HG03095 (cell line): ENCODE data around the gene C1S.
"Not testable (repeated sequence)": the region's sequence is repeated elsewhere in the genome, so short reads cannot be mapped to it uniquely, and the experiment has no call there.

Experiments
- ATAC-seq: cut with Tn5 transposase; IDR thresholded peaks from one replicate; pipeline ENCODE4 v1.9.1; 2021; ENCODE audit warnings: moderate library complexity; ENCODE audit not compliant: unreplicated experiment

Gene C1S

DNA sequence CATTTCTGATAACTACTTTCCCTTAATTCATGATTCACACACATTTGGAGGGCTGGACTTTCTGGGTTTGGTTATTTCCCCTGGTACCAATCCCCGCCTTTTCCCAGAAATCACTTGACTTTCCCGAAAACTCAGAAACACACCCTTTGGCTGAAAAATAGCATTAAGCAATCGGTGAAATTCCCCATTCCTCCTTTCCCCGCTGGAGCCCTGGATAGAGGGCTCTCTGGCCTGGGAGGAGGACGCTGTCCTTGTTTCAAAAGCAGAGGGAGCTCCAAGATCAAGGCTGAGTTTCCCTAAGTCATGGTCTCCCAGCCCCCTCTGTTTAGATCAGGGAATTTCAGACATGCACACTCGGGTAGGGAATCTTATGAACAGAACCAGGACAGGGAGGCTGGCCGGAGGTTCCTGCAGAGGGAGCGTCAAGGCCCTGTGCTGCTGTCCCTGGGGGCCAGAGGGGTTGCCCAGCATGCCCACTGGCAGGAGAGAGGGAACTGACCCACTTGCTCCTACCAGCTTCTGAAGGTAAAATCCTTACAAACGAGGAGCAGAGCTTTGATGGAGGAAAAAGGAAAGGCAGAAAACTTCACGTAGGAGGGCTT, at the start of gene C1S:
C1S (plus strand) TSS at position 366 of the 602 bp plus-strand sequence. CDS start 1,195 bp downstream, outside the sequence.
- ATAC-seq = no peak

DNA sequence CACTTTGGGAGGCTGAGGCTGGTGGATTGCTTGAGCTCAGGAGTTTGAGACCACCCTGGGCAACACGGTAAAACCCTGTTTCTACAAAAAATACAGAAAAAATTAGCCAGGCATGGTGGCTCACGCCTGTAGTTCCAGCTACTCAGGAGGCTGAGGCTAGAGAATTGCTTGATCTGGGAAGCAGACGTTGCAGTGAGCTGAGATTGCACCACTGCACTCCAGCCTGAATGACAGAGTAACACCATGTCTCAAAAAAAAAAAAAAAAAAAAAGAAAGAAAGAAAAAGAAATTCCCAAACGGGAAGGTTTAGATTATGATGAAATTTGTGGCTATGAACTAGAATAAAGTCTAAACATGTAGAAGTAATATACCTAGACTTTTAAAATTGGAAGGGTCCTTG, 49.1 kb upstream of the C1S start:
- not testable (repeated sequence) for ATAC-seq

DNA sequence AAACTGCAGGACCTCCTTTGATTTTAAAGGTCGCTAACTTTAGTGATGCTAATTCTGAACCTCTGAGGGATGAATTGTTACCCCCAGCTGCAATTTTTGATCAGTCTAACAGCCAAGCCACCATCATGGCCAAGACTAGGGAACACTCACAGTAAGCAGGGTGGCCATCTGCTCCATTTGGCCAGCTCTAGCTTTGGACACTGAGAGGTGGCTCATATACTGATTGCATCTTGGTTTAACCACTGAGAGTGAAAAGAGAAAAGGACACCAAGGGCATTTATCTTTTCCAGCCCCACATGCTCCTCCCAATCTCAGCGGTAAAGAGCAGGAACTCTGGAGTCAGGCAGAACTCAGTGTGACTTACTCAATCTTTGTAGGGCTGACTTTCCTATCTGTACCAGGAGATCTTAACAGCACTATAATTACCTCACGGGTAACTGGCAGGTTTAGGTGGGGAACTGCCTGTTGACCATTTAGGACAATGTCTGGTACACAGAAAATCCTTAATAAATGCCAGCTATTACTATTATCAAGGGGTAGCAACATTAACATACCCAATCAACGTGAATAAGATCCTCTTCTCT, 48.4 kb upstream of the C1S start:
- ATAC-seq = no peak

DNA sequence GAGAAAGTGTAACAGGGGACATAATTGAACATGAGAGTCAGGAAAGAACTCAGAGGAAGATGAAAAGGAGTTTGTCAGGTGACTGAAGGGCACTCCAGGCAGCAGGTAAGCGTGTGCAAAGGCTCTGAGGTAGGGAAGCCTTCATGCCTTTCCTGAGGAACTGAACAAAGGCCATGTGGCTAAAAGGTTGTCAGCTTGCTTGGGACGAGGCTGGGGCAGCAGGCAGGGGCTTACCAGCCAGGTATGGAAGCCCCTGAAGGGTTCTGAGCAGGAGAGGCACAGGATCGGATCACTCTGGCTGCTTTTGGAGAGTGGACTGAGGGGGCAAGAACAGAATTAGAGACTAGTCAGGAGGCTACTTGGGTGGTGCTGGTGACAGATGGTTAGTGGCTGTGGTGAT, 47.4 kb upstream of the C1S start:
- ATAC-seq = no peak

DNA sequence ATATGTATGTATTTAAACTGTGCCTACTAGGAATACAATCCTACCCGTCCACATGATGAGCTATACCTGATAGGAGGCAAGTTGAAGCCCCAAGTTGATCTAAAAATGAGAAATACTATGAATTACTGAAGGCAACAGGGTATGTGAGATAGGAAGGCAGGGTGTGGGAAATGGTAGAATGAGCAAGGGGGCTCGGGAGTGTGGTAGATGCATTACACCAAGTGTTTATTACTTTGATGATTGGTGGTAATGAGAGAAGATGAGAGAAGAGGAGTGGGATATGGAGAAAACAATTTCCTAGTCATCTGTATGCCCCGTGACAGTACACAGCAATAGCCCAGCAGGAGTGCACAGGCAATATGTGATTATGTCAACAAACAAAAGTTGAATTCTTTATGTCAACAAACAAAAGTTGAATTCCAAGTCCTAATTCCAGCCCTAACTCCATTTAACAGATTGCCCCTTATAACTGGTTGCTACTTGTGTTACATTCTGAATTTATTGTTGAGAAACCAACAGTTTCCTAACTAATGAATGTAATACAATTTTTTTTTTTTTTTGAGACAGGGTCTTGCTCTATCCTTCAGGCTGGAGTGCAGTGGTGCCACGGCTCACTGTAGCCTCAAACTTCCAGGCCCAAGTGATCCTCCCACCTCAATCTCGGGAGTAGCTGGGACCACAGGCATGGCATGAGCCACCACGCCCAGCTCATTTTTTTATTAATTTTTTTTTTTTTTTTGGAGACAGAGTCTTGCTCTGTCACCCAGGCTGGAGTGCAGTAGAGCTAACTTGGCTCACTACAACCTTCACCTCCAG, 44.8 kb upstream of the C1S start:
- no peak for ATAC-seq

DNA sequence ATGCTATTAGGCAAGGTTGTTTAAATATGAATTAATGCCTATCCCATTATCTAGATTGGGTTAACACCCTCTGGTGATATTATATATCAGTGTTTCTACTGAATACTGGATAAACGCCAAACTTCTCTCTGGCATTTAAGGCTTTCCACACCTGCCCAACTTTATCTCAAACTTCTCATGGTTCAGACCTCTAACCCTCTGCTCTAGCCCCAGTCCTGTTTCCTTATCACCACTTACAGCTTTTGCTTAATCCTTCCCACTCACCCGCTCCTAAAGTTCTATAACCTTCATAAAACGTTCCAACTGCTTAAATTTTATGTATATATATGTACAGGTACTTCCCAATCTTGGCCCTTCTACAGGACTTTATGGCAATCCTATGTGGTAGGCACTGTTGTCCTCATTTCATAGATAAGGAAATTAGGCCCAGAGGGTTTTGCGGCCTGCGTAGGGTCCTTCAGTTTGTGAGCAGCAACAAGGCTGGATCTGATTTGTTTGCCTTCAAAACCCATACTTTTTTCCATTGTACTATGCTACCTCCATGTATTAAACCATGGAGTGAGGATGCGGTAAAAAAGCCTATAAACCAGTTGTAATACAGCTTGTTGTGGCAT, 43.5 kb upstream of the C1S start:
- no peak for ATAC-seq

DNA sequence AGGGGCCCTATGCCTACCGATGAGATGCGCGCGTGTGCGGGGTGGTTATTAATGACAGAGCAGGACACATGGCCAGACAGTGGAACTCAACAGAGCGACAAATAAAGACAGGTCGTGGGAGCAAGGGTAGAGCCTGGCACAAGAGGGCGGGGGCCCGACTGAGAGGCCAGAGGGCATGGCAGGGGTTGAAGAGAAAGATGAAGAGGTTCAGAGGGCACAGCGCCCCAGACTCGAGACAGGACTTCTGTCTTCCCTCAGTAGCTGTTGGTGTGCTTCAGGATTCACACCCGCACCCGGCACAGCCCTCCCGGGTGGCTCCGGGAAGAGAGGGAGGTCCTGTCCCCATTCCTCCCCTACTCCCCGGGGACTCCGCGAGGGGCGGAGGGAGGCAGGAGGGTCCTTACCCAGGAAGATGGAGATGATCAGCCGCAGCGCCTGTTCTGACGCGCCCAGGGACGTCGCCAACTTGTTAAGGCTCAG, 42.6 kb upstream of the C1S start:
- ATAC-seq = no peak

DNA sequence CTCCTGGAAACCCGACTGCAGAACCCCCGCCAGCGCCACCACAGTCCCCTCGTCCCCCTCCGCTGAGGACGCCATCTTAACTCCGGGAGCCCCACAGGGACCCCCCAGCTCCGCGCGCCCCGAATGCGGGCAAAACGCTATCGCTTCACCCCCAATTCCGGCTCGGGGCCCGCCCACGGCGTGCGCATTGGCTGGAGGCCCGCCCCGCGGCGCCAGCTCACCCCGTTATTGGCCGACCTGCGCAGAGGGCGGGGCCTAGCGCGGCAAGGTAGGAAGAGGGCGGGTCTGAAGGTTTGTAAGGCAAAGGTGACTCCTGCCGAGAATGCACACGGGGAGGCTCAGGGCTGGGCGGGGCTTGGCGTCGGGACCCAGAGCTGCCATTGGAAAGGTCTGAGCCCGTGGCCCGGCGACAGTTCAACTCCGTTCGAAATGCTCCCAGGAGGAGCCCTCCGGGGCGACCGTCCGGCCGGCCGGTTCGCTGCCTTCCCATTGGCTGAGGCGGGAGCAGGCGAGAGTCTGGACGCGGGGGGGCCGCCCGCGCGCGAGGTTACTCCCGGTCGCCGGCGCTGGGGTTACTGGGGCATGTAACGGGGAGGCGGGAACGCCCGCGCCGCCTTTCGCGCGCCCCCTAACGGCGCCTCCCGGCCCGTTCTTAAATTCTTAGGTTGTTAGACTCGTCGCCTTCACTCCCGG, 42.0 kb upstream of the C1S start, which contains the start of gene LPCAT3:
LPCAT3 (minus strand) TSS at position 127 of the 693 bp plus-strand sequence; CDS start at position 75, 52 bp downstream.
- ATAC-seq = peak; percentile 93

DNA sequence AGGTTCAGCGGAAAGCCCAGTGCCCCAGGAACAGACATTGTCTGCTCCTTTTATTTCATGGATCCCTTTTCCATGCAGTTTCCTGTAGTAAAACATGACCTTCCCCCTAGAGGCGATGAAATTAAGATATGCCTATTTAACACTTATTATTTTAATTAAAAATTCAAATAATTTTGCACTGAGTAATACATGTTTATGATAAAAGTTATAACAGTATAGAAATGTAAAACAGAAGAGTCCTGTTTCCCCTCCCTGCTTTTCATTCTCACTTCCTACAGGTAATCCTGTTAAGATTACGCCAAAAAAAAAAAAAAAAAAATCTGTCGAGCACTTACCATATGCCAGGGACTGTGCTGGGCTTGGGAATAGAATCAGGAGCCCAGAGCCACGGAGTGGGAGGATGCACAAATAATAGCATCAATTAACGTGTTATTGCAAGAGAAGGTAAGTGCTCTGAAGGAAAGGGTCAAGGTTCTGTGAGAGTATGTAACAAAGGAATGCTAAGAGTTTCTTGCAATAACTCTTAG, 41.4 kb upstream of the C1S start:
- ATAC-seq = no peak

DNA sequence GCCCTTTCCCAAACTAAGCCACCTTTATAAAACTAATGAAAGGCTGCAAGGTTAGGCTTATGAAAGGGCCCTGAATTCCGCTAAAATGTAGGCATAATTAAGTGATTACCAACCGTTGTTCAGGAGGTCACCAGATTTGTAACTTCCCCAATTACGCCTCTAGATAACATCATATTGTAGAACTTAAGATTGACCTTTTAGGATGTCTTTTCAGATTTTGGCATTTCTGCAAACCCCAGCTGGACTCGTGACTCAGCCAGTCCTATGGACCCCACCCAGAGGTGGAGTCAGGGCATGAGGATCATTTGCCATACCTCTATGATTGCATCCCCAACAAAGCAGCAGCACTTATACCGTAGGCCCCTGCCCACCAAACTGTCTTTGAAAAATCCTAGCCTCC, 38.6 kb upstream of the C1S start:
- ATAC-seq = no peak

DNA sequence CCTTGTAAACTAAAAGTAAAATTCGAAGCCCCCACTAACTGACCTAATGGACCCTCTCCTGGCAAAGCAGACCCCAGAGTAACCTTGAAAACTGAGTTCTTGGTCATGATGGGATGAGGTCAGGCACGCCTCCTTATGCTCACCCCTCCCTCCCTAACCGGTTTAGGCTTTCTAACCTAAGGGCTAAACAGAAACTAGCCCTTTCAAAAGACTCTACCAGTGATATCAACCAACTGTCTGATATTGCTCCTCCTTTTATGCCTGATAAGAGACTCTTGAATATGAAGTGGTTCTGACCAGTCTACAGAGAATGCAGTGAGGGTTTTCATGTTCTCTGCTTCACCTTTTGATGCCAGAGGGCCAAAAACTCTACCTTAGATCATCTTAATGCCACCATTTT, 37.4 kb upstream of the C1S start:
- ATAC-seq = no peak

DNA sequence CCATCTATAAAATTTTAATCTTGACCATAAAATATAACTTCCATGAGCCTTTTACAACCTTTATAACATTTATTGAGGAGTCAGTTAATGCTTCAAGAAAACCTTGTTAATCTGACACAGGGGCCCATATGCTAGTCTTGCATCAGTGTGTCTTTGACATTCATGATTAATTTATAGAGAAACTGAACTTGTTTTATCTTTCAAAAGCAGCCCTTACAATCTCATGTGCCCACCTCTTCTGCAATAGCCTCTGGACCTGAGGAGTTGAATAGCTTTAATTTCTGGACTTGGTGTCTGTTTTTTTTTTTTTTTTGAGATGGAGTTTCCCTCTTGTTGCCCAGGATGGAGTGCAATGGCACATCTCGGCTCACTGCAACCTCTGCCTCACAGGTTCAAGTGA, 33.7 kb upstream of the C1S start:
- no peak for ATAC-seq

DNA sequence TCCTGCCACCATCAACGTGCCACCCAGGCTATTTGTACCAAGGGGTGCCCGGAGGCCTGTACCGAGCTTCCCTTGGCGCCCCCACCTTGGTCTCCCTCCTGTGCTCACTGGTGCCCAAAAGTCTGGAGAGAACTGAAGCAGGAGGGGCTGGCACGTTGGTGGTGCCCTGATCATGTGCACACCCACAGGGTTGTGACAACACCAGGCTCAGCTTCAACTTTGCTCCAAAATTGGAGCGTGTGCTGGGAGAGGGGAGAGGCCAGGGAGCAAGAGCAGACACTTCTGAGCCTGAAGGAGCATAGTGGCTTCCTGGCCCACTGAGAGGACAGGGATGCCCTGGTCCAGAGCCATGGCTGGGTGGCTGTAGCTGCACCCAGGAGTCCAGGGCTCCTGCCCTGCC, 29.2 kb upstream of the C1S start:
- no peak for ATAC-seq

DNA sequence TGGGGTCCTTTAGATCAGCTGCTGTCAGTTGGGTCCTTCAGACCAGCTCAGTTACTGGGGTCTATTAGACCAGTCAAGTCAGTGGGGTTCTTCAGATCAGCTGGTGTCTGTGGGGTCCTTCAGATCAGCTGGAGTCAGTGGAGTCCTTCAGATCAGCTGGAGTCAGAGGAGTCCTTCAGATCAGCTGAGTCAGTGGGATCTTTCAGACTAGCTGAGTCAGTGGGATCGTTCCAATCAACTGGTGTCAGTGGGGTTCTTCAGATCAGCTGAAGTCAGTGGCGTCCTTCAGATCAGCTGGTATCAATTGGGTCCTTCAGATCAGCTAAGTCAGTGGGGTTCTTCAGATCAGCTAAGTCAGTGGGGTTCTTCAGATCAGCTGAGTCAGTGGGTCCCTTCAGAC, 27.5 kb upstream of the C1S start:
- no peak for ATAC-seq

DNA sequence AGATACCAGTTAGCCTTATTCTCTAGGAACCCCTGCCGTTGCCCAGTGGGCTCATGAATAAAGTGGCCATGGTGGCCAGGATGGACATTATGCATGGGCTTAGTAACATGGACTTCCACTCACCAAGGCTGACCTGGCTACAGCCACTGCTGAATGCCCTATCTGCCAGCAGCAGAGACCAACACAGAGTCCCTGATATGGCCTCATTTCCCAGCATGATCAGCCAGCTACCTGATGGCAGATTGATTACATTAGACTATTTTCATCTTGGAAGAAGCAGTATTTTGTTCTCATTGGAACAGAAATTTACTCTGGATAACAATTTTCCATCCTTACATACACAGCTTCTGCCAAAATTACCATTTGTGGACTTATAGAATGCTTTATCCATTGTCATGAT, 26.1 kb upstream of the C1S start:
- ATAC-seq = no peak

DNA sequence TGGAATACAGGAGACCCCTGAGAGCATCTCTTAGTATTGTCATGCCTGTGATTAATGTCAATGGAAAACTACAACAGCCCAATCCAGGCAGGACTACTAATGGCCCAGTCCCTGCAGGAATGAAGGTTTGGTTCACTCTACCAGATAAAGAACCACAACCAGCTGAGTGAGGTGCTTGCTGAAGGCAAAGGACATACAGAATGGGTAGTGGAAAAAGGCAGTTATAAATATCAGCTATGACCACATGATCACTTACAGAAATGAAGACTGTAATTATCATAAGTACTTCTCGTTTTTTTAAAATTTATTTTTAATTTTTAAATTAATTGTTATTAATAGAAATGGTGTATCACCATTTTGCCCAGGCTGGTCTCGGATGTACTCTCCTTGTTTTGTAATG, 25.1 kb upstream of the C1S start:
- ATAC-seq = no peak

DNA sequence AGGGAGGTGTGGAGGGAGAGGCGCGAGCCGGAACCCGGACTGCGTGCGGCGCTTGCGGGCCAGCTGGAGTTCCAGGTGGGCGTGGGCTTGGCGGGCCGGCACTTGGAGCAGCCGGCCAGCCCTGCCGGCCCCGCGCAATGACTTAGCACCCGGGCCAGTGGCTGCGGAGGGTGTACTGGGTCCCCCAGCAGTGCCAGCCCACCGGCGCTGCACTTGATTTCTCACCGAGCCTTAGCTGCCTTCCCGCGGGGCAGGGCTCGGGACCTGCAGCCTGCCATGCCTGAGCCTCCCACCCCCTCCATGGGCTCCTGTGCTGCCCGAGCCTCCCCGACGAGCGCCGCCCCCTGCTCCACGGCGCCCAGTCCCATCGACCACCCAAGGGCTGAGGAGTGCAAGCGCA, 23.1 kb upstream of the C1S start:
- ATAC-seq = not testable (repeated sequence)

DNA sequence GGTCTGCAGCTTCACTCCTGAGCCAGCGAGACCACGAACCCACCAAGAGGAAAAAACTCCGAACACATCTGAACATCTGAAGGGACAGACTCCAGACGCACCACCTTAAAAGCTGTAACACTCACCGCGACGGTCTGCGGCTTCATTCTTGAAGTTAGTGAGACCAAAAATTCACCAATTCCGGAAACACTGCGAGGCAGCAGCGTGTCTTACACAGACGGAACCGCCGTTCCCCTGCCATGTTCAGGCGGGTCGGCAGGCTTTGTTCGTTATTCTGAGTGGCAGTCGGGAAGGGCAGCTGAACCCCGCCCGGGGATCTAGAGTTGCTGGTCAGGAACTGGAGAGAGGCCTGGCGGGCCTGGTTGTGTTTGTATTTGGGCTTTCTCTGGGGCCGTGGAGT, 21.9 kb upstream of the C1S start:
- no peak for ATAC-seq

DNA sequence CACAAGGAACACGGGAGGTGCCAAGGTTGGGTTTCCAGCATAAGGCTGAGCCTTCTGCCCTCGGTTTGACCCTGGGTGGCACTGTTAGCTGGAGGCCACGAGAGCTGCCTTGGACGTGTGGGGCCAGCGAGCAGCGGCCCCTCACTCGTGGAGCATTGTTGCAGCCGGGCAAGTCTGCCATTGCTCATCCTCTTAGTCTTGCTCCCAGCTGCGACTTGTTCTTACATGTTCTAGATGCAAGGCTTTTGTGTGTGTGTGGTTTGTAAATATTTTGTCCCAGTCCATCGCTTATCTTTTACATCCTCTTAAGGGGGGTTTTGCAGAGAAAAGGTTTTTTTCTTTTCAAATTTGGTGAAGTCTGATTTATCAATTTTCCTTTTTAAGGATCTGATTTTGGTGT, 21.1 kb upstream of the C1S start:
- ATAC-seq = no peak

DNA sequence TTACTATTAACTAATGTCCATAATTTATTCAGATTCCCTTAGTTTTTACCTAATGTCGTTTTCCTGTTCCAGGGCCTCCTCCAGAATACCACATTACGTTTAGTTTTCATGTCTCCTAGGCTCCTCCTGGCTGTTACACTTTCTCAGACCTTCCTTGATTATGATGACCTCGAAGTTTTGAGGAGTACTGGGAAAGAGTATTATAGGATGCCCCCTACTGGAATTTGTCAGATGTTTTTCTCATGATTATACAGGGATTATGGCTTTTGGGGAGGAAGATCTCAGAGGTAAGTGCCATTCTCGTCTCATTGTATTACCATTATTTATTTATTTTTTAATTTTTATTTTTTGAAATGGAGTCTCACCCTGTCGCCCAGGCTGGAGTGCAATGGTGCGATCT, 17.7 kb upstream of the C1S start:
- ATAC-seq = no peak

DNA sequence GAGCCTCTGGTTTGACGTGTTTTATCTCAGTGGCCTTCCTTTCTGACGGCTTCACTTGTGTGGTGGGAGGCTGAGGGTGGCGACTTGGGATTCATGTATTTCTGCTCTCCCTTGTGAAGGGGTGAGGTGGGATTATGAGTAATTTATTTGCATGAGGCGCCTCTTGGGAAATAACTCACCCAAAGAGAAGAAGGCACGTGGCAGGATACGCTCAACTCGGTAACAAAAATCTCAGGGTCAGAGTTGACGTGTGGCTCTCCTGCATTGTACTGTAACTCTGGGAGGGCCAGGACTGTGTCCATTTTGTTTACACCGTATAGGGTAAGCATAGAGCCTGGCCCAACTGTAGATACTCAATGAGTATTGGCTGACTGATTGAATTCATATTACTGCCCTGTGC, 14.6 kb upstream of the C1S start:
- no peak for ATAC-seq
